ENCODE results near the gene IGLL5. TPM values are rescaled to one million over a fixed set of nuclear protein-coding genes. Genes with fewer than 3 reads are reported as not detected.

Gene IGLL5
- total RNA-seq, result 0.47 TPM
- long read RNA-seq, result 0 reads

DNA sequence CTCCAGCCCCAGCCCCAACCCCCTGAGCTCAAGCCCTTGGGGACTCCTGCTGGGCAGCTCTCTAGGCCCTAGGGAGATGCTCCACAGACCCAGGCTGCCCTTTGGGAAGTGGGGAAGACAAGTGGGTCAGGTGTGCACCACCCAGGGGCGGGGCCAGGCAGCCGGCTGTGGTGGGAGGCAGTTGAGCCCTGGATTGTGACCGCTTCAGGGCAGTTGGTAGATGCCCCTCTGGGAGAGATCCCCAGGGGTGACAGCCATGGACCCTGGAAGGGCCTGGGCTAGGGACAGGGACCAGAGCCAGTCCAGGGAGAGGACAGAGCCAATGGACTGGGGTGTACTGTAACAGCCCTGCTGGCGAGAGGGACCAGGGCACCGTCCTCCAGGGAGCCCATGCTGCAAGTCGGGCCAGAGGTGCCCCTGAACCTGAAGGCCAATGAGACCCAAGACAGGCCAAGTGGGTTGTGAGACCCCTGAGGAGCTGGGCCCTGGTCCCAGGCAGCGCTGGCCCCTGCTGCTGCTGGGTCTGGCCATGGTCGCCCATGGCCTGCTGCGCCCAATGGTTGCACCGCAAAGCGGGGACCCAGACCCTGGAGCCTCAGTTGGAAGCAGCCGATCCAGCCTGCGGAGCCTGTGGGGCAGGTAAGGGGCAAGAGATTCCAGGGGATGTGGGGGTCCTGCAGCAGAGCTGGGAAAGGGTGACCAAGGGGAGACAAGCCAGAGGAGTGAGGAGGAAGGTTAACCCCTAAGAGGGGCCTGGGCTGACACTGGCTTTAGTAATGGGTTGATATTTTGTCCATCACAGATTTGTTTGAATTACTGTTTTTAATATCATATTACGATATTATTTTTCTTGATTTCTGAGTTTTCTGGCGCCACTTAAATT lies at the start of gene IGLL5:
TSS of gene IGLL5 (plus strand) at position 196 of the 883 bp plus-strand sequence. CDS start at position 434, 238 bp downstream.
- Histone ChIP-seq H3K4me1 (no peaks in the 10 kb centered on the region), H3K27ac (replicated peaks) (no peak within 1 kb of the TSS), H3K4me3 (no peak within 1 kb of the TSS), H3K27me3 (ENCODE audit: low read depth) (peaks cover 79% of the 10 kb centered on the region), H3K9me3 (replicated peaks) (no peaks in the 10 kb centered on the region), H3K36me3 (no peaks in the 10 kb centered on the region)
- TF ChIP-seq, protein P1, sequence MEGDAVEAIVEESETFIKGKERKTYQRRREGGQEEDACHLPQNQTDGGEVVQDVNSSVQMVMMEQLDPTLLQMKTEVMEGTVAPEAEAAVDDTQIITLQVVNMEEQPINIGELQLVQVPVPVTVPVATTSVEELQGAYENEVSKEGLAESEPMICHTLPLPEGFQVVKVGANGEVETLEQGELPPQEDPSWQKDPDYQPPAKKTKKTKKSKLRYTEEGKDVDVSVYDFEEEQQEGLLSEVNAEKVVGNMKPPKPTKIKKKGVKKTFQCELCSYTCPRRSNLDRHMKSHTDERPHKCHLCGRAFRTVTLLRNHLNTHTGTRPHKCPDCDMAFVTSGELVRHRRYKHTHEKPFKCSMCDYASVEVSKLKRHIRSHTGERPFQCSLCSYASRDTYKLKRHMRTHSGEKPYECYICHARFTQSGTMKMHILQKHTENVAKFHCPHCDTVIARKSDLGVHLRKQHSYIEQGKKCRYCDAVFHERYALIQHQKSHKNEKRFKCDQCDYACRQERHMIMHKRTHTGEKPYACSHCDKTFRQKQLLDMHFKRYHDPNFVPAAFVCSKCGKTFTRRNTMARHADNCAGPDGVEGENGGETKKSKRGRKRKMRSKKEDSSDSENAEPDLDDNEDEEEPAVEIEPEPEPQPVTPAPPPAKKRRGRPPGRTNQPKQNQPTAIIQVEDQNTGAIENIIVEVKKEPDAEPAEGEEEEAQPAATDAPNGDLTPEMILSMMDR (IDR thresholded peaks at IDR 0.05; ENCODE audit: borderline replicate concordance), result no peak
- intact Hi-C loops (cut with micrococcal nuclease), result no loop called here
- DNase-seq, result no peak

- TF ChIP-seq, protein P1 (IDR thresholded peaks at IDR 0.05; ENCODE audit: borderline replicate concordance), result no peak
- Histone ChIP-seq H3K4me3 (no peak overlapping the region), H3K27me3 (ENCODE audit: low read depth) (peaks cover 61% of the 10 kb centered on the region), H3K27ac (replicated peaks) (no peak overlapping the region), H3K9me3 (replicated peaks) (peaks cover 15% of the 10 kb centered on the region), H3K36me3 (no peaks in the 10 kb centered on the region), H3K4me1 (no peaks in the 10 kb centered on the region)
- intact Hi-C loops (cut with micrococcal nuclease), result no loop called here
- DNase-seq, result no peak
Observed at GRCh38 chr22:22838148-22838786, 49.3 kb upstream of the IGLL5 start.

DNA sequence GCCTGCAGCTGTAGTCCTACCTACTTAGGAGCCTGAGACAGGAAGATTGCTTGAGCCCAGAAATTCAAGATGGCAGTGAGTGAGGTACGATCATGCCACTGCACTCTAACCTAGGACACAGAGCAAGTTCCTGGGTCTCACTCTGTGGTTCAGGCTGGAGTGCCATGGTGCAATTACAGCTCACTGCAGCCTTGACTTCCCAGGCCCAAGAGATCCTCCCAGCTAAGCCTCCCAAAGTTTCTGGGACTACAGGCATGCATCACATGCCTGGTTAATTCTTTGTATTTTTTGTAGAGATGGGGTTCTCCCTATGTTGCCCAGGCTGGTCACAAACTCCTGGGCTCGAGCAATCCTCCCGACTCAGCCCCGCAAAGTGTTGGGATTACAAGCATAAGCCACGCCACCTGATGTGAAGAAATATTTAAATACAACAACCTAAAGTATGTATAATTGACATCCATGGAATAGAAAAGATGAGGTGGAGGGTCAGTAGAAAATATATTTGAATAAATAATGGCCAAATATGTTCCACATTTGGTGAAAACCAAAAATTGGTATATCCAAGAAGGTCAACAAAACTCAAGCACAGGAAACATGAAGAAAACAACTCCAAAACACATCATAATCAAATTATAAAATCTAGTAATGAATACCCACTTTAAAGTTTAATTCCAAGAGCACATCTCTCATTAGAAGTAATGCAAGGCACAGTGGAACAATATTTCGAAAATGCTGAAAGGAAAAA lies 47.9 kb upstream of the IGLL5 start:
- H3K27me3 ChIP-seq (ENCODE audit: low read depth), result peaks cover 46% of the 10 kb centered on the region
- no peaks in the 10 kb centered on the region for H3K36me3 ChIP-seq
- H3K27ac ChIP-seq (replicated peaks), result no peak overlapping the region
- H3K9me3 ChIP-seq (replicated peaks), result peaks cover 15% of the 10 kb centered on the region
- no peak overlapping the region for H3K4me3 ChIP-seq
- TF ChIP-seq, protein P1 (IDR thresholded peaks at IDR 0.05; ENCODE audit: borderline replicate concordance), result no peak
- H3K4me1 ChIP-seq, result no peaks in the 10 kb centered on the region
- intact Hi-C loops (cut with micrococcal nuclease), result no loop called here
- DNase-seq, result no peak

- Histone ChIP-seq H3K27me3 (ENCODE audit: low read depth) (peaks cover 36% of the 10 kb centered on the region), H3K4me1 (no peaks in the 10 kb centered on the region), H3K4me3 (no peak overlapping the region), H3K9me3 (replicated peaks) (peaks cover 15% of the 10 kb centered on the region), H3K36me3 (no peaks in the 10 kb centered on the region), H3K27ac (replicated peaks) (no peak overlapping the region)
- intact Hi-C loops (cut with micrococcal nuclease), result no loop called here
- no peak for DNase-seq
- TF ChIP-seq, protein P1 (IDR thresholded peaks at IDR 0.05; ENCODE audit: borderline replicate concordance), result no peak
Observed at GRCh38 chr22:22840780-22841179, 46.8 kb upstream of the IGLL5 start.

DNA sequence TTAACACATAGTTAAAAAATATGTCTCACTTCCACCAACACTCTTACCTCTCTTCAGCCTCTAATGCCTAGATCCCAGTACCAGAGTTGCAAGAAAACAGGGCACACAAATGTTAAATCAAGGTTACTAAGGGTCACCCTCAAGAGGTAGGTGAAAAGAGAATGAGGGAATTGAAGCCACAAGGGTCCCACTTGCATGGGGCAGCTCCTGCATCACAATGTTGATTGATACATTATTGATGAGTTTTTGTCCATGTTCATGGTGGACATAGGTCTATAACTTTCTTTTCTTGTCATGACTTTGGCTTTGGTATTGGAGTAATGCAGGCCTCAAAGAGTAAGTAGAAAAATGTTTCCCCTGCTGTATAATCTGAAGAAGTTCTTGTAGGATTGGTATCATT lies 46.0 kb upstream of the IGLL5 start:
- intact Hi-C loops (cut with micrococcal nuclease), result no loop called here
- H3K4me3 ChIP-seq, result no peak overlapping the region
- H3K36me3 ChIP-seq, result no peaks in the 10 kb centered on the region
- TF ChIP-seq, protein P1 (IDR thresholded peaks at IDR 0.05; ENCODE audit: borderline replicate concordance), result no peak
- H3K27ac ChIP-seq (replicated peaks), result no peak overlapping the region
- no peak for DNase-seq
- H3K27me3 ChIP-seq (ENCODE audit: low read depth), result peaks cover 30% of the 10 kb centered on the region
- peaks cover 15% of the 10 kb centered on the region for H3K9me3 ChIP-seq (replicated peaks)
- no peaks in the 10 kb centered on the region for H3K4me1 ChIP-seq
